ENCODE data around the gene DPF3.

DNA sequence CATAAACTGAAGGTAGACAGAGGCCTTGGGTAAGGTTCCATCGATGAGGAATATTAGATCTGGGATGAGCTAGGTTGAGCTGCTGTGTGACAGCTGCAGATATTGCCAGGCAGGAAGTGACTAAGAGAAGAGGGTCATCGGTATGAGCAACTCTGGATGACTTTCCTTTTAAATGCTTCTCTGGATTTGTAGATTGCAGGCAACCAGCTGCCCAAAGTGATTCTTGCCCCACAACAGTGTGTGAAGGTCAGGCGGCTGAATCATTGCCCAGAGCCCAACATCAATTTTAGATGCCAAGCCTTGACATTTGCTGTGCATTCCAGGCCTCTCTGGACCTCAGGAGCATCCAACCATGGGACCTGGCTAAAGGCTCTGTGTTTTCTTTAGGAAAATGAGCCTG lies 255.9 kb downstream of the DPF3 start:
- no peak for TF ChIP-seq POLR2A (IDR thresholded peaks at IDR 0.05; ENCODE audit: low read length)
- no peak for TF ChIP-seq CTCF (IDR thresholded peaks at IDR 0.05)
- TF ChIP-seq, protein P1, sequence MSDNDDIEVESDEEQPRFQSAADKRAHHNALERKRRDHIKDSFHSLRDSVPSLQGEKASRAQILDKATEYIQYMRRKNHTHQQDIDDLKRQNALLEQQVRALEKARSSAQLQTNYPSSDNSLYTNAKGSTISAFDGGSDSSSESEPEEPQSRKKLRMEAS (IDR thresholded peaks at IDR 0.05): no peak
- no peak for TF ChIP-seq SREBF2 (IDR thresholded peaks at IDR 0.05)
- TF ChIP-seq BCL3 (IDR thresholded peaks at IDR 0.05): no peak
- TF ChIP-seq SMC3 (IDR thresholded peaks at IDR 0.05): no peak
- TF ChIP-seq EP300 (IDR thresholded peaks at IDR 0.05): no peak
- TF ChIP-seq KDM1A (IDR thresholded peaks at IDR 0.05; ENCODE audit: low read depth): no peak

Measured in A549 (cell line).